Kidney tubule cell (primary cell): ENCODE measurements around the gene GARIN5A.

Source experiments
- DNase-seq: peaks from one replicate; pipeline ENCODE4 v3.0.0-alpha.2; 2018; ENCODE audit warnings: low spot score

GARIN5A gene

DNA sequence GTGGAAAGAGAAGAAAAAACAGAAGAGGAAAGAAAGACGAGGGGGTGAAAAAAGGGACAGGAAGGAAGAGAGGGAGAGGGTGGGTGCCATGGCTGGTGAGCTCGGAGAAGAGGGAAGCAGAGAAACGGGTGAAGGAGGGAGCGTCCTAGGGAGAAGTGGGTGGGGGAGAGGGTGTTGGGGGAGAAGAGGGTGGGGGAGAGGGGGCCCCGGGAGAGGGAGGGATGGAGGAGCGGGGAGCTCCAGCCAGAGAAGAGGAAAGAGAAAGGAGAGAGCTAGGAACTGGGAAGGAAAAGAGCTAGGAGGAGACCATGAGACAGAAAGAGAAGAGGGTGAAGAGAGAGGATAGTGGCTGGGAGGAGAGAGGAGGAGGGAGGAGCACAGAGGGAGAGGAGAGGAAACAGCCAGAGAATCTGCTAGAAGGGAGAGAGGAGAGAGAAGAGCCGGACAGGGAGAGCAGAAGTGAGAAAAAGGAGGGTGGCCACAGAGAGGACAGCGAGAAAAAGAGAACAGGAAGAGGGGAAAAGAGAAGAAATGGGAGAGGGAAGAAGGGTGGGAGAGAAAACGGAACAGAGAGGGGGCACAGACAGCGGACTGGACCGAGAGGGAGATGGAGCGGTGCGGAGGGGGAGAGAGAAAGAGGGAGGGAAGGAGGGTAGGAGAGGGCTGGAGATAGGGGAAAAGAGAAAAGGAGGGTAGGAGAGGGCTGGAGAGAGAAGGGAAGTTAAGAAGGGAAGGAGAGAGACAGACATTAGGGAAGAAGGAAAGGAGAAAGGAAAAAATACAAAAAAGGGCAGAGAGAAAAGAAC is 11.9 kb upstream of the GARIN5A start:
- DNase-seq = no peak

DNA sequence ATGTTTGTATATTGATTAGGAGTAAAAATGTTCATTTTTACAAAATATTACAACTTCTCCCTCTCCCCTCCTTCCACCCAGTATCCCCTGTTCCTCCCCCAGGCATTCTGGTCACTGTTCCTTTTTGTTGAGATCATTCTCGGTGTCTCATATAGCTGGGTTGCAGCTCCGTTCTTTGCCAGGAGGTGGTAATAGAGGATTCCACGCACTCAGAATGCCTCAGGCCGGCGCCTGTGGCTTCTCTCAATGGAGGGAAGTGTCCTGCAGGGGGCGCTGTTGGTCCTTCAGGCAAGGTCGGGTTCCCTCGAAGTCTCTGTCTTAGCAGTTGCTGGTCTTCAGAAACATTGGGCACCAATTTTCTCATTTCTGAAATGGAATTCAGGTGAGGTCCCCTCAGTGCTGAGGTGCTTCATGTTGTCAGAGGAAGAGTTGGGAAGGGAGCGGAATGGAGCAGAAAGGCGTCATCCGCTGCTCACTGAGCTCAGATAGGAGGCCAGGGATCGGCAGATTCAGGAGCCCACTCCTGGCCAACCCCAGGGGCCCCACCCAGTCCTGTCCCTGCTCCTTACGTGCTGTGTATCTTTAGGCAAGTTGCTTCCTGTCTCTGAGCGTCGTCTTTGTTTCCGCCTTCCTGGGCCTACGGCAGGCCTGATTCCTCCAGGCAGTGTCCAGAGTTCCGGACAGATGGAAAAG is 10.3 kb upstream of the GARIN5A start:
- peak; percentile 44 for DNase-seq

DNA sequence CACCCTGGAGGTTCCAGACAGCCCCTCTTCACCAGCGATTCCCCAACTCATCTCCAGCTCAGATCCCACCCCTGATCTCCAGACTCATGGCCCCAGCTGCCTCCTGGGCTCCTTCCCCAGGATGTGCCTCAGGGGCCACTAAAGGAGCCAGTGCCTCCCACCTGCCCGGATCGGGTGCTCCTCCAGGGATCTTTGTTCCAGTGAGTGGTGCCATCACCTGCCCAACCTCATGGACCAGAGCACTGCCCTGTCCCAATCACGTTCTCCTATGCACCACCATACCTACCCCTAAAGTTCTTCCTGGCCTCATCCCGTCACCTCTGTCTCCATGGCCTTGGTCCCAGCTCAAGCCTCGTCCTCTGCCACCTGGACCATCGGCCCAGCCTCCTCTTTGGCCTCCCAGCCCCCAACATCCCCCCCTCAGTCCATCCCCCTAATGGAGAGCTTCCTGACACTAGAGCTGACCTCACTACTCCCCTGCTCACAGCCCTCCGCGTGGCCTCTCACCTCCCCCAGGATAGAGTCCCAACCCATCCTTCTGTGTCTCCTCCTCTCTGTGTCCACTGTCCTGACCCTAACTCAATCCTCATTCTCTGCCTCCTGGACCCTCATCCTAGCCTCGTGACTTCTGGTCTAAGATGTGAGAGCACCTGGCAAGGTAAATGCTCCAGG is 8.8 kb upstream of the GARIN5A start:
- no peak for DNase-seq

DNA sequence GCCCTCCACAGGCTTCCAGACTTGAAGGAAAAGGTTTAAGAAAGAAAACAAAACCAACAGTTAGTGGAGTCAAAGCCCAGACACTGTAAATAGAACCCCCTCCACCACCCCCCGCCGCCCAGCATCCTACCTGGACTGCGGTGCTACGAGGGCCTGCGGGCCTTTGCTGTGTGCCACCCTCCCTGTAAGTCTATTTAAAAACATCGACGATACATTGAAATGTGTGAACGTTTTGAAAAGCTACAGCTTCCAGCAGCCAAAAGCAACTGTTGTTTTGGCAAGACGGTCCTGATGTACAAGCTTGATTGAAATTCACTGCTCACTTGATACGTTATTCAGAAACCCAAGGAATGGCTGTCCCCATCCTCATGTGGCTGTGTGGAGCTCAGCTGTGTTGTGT is 6.3 kb upstream of the GARIN5A start:
- DNase-seq = no peak

DNA sequence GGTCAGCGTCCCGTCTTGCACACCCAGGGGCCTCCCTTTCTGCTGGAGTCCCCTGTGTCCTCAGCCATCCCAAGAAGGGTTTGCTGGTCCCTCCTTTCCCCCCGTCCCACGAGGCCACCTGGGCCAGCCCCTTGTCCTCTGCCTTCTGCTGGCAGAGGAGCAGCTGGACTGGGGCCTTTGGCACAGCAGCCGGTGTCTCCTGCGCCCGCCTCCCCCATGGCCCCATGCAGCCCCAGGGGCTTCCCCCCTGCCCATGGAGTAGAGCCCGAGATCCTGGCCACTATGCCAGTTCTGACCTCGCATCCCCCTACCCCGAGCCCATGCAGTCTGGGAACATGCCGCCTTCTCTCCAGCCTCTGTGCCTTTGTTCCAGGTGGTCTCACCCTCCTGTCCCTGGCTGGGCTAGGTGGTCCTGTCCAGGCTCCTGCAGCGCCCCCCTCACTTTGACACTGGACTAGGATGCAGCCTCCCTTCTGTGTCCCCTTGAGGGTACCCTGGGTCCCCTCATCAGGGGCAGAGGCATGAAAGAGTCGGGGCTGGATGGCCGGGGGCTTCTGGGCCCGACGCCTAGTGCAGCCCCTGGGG is 5.7 kb upstream of the GARIN5A start:
- no peak for DNase-seq

DNA sequence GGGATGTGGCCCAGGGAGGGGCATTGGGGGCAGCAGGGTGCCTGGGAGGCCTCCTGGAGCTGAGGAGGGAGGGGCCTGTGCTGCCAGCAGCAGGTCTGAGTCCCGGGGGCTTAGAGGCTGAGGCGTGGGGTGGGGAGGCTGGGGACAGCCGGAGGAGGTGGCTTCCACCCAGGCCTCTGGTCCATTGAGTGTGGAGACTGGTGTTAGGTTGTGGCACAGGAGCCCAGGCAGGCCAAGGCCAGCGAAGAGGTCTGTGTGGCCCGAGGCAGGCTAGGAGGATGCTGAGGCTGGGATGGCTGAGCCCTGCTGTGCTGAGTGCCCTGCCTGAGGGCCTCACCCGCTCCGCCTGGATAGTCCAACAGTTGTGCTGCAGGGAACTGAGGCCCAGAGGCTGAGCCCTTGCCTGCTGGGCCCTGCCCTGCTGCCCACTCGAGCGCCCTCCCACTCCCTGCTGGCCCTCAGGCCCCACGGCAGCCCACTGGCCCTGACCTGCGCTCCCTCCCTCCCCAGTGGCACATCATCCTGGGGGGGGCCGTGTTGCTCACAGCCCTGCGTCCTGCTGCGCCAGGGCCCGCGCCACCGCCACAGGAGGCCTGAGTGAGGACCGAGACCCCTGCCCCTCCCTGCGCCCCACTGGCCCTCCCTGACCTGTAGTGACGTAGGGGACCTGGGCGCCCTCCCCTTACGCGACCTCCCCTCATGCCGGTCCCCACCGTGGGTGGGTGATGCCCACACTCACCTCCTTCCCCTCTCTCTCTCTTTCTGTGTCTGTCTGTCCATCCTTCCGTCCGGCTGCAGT is 4.9 kb upstream of the GARIN5A start:
- DNase-seq = no peak

DNA sequence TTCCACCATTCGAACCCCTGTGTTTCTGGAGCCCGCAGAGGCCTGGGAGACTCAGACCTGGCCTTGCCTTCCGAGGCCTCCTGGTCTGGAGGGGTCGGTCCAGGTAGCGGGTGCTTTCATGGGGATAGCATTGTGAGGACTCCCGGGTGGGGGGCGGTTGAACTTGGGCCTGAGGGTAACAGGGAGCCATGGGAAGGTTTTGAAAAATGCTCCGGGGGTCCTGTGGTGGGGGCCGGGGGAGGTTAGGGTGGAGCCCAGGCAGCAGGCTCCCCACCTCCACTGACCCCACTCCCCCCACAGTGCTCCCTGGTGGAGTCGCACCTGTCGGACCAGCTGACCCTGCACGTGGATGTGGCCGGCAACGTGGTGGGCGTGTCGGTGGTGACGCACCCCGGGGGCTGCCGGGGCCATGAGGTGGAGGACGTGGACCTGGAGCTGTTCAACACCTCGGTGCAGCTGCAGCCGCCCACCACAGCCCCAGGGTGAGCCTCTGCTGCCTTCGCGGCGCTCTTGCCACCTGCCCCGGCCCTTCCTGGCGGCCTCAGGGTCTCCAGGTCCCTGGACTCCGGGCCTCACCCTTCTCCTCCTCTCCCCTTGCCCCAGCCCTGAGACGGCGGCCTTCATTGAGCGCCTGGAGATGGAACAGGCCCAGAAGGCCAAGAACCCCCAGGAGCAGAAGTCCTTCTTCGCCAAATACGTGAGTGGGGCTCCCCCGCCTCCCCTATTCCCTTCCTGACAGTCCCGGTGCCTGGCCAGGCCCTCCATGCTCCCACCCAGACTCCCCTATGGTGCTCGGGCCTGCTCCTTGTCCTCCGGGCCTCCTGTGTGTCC is 3.8 kb upstream of the GARIN5A start:
- DNase-seq = no peak

DNA sequence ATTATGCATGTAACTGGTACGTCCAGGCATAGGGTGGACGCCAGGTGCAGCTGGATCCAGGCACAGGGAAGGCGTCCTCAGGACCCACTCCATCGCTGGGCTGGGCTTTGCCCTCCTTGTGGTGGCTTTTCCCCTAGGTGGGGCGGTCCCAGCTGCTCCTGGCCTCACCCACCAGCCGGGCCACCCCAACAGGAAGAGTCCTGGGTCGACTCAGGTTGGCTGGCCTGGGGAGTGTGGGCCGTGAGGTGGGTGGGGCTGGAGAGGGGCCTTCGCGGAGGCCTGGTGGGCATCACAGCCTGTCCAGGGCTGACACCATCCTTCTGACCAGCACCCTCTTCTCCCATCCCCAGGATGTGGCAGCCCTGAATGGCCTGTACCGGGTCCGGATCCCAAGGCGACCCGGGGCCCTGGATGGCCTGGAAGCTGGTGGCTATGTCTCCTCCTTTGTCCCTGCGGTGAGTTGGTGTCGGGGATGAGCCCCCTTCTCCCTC is 3.2 kb upstream of the GARIN5A start:
- DNase-seq = no peak

DNA sequence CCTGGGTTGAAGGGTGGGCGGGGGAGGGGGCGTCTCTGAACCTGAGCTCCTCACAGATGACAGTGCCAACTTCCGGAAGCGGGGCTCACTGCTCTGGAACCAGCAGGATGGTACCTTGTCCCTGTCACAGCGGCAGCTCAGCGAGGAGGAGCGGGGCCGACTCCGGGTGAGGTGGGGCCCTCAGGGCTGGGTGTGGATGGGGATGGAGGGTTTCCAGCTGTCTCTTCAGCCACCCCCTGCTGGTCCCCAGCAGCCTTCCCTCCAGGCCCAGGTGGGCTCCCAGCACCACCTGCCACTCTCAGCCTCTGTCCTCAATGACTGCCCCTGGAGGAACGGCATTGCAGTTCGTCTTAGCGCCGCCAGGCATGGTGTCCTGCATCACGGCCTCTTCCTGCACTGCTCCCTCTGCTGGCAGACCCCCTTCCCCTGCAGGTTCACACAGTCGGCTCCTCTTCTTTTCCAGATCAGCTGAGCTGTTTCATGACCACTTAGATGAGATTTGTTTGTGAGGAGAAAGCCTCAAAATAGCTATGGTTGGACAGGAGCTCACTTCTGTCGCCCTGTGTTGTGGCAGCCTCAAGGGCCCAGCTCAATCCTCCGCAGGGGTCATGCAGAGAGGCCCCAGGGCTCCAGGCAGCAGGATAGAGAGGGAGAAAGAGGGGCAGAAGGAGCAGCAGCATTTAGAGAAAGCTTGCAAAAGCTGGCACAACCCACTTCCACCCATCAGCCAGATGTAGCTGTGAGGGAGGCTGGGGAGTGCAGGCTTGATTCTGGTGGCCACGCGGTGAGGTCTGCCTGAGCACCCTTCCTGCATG is 2.5 kb upstream of the GARIN5A start:
- DNase-seq = no peak

DNA sequence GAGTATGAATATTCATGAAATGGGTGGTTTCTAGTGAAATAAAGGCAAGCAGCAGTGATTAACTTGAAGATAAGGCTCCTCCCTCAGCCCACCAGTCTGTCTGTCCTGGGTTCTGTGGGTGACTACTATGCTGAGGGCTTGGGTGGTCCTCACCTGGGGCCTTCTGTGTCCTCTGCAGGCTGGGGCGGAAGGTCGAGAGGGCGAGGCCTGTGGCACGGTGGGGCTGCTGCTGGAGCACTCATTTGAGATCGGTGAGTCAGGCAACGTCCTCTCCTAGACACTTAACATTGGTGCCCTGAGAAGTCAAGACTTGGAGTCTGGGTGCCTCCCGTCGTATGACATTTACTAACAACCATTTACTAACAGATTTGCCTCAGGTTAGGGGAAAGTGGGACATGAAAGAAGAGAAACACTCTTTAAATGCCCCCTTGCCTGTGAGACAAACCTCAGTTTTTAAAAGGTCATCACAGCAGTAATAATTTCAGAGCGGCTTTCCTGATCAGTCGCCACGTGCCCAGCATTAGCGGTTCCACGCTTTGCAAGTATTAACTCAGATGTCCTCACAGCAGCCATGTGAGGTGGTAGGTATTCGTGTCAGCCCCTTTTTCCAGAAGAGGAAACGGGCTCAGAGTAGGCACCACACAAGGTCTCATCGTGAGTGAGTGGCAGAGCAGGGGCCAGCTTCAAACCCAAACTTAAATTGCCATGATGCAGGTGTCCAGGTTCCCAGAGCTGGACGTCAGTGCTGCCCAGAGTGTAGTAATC is 1.3 kb upstream of the GARIN5A start:
- no peak for DNase-seq

DNA sequence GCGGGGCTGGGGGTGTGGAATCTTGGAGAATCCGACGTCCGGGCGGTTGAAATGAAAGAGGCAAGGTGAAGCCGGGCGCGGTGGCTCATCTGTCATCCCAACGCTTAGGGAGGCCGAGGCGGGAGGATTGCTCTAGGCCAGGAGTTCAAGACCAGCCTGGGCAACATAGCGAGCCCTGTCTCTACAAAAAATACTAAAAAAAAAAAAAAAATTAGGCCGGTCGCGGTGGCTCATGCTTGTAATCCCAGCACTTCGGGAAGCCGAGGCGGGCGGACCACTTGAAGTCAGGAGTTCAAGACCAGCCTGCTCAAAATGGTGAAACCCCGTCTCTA is 225 bp upstream of the GARIN5A start:
- no peak for DNase-seq

DNA sequence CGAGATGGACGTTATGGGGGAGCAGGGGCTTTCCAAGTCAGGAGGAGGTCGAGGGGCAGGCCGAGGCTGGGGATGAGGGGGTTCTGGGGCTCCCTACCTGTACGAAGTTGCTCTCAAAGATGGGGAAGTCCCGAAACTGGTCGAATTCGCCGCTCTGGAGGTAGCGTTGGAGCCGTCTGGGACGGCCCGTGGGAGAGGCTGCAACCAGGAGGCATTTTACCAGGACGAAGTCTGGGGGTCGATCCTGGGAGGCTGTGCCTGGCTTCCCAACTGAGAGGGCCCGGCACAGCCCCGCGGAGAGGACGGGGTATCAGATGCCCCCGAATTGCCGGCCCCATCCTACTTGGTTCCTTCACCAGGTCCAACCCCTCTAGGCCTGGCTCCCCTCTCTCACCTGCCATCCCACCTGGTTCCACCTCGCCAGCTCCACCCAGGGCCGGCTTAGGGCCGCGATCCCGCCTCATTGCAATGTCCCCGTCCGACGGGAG is 868 bp downstream of the GARIN5A start:
- DNase-seq = no peak

DNA sequence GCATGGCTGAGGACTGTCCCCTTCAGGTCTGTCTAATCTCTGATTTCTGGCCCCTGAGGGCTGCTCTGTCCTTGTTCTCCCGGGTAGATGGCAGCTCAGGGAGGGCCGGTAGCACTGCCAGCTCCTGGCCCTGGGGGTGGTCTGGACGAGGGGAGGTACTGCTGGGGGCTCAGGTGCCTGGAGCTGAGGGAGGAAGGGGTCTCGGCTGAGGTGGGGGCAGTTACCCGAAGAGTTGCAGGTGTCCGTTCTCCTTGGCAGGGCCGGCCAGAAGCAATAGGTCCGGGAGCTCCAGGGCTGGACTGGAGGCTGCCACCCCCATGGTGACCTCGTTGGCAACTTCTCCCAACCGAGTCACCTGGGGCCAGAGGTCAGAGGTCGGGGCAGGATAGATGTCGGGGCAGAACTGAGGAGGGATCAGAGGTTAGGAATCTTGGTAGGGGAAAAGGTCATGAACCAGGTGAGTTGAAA is 1.5 kb downstream of the GARIN5A start:
- no peak for DNase-seq

DNA sequence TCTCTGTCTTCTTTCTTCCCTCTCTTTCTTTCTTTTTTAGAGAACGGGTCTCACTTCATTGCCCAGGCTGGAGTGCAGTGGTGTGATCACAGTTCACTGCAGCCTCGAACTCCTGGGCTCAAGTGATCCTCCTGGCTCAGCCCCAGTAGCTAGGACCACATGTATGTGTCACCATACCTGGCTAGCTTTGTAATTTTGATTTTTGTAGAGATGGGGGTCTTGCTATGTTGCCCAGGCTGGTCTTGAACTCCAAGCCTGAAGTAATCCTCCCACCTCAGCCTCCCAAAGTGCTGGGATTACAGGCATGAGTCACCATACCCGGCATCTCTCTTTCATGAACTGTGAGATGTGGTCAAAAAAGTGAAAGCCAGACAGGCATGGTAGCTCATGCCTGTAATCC is 3.3 kb downstream of the GARIN5A start:
- peak; percentile 24 for DNase-seq

DNA sequence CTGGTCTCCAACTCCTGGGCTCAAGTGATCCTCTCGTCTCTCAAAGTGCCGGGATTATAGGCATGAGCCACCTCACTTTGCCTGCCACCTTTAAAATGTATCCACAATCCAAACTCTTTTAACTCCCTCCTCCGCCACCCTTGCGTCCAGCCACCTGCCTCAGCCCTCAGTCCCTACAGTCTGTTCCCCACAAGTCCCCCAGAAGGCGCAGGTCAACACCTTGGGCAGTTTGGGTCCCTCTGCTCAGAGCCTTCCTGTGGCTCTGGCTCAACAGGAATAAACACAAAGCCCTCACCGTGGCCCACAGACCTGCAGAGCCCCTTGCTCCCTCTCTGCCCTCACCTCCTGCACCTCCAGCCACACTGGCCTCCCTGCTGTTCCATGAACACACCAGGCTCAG is 7.8 kb downstream of the GARIN5A start:
- DNase-seq = no peak

DNA sequence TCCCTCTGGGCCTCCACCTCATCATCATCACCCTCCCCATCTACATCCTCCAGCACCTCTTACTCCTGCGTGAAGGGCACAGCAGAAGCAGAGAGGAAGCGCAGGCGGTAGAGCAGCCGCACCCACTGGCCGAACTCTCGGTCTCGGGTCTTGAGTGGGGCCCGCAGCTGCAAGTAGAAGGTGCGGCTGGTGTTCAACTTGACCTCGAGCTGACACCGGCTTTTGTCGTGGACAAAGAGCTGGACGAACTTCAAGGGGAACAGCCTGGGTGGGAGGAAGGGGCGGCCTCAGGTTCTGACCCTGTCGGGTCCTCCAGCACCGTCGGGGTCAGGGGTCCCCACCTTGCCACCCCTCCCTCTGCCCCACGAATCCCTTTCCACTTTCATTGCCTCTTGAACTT is 9.1 kb downstream of the GARIN5A start:
- DNase-seq = no peak

DNA sequence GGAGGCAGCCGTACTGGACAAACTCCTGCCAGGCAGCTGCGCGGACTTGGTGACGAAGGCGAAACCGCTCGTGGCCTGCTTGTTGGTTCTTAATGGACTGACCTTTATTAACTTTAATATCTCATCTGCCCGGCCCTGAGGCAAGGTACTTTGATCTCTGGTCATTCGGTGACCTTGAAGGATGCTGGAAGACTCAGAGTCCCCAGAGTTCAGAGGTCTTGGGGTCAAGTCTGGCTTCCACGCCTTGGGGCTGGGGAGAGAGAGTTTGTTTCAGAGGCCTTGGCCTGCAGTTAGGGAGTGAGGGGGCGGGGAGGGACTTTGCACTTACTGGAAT is 10.0 kb downstream of the GARIN5A start:
- DNase-seq = no peak

DNA sequence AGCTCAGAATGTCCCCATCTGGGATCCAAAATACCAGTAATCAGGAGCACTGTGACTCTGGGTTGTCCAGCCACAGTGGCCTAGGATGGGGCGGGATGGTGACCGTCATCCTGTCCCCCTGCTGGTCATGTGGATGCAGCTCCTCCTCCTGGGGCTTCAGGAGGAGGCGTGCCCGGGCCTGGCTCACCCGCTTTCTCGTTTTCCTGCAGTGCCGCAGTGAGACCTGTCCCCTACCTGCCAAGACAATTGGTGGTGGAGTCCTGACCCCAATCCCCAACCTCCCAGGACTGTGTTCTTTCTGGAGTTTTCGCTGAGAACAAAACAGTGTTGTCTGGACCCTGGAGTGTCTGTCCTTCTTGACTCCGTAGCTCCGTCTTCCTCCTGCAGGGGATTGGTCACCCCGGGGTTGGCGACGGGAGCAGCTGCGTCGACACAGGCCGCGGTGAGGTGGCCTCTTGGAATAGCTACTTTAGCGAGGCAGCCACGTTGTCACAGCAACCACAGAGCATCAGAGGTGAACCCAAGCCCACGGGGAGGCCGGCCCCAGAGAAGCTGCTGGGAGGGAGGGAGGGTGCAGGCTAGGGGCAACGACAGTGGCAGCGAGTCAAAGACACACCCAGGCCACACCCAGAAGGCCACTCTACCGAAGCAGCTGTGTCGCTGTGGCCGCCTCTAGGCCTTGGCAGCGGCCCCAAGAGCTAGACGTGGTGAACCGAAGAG is 10.5 kb downstream of the GARIN5A start:
- DNase-seq = no peak

DNA sequence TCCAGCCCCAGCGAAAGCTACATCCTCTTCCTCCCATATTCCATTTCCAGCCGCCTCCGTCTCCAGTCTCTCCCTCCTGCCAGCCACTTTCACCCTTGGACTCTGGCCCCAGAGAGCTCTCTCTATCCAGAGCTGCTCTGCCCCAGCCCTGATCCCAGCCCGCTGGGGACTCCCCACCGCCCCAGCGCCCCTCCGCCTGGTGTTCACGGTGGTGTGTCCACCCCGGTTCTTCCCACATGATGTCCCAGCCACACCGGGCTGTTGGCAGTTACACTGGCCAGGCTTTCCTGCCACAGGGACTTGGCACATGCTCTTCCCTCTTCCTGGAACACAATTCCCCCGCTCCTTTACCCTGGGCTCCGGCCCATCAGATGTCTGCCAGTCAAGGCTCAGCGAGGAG is 11.6 kb downstream of the GARIN5A start:
- DNase-seq = no peak
